SK-N-SH (cell line): ENCODE results near the gene ARHGAP42. TPM values are rescaled to one million over a fixed set of nuclear protein-coding genes. Genes with fewer than 3 reads are reported as not detected.
A peak's percentile ranks its signal among the peaks of the same experiment; 100 is the strongest.

ENCODE experiments used
- CTCF ChIA-PET: fragments of 300-600, 350-600 bp; formaldehyde crosslinking; extraction: SDS; loops from one replicate; lab custom pipeline; 2021; lab: Yijun Ruan, JAX
- POLR2A ChIA-PET: fragments of 350-600 bp; sonication (Branson Sonifier 250); formaldehyde crosslinking; extraction: SDS; loops from one replicate; lab custom pipeline; 2020; ENCODE audit warnings: antibody characterized with exemption, inconsistent platforms; lab: Yijun Ruan, JAX
- DNase-seq: peaks from one replicate; pipeline ENCODE4 v3.0.0; 2012
- H2AFZ ChIP-seq: fragments of 200-600 bp; sonication (generic); 2 replicates; pipeline ENCODE4 v1.8.1; 2016; ENCODE audit warnings: antibody characterized with exemption, mild to moderate bottlenecking, low read depth
- H3F3A ChIP-seq: fragments of 200-600 bp; sonication (generic); replicated peaks from 2 replicates; pipeline ENCODE3; 2016; ENCODE audit warnings: antibody characterized with exemption, mild to moderate bottlenecking; ENCODE audit not compliant: insufficient read depth
- H3K27ac ChIP-seq, 2 experiments: fragments of 200-500 bp in 1 of 2; fragments of 200-600 bp in 1 of 2; sonication (Bioruptor generic) in 1 of 2; sonication (generic), shearing (Covaris generic) in 1 of 2; 2 replicates each; pipeline versions ENCODE4 v1.5.1 to v1.6.1; 2014 to 2016; ENCODE audit warnings: low read depth in 2 of 2, inconsistent platforms in 1 of 2, low read length in 1 of 2, mild to moderate bottlenecking in 1 of 2, mixed read lengths in 1 of 2
- H3K27me3 ChIP-seq: fragments of 200-600 bp; sonication (generic), shearing (Covaris generic); 2 replicates; pipeline ENCODE4 v1.6.1; 2016; ENCODE audit warnings: mixed run types; ENCODE audit not compliant: insufficient read depth
- H3K36me3 ChIP-seq, 2 experiments: fragments of 200-500 bp in 1 of 2; fragments of 200-600 bp in 1 of 2; sonication (Bioruptor generic) in 1 of 2; sonication (generic) in 1 of 2; replicated peaks in 1 of 2; 2 replicates each; pipeline versions ENCODE3 to v1.5.1; 2014 to 2016; ENCODE audit warnings: low read length in 1 of 2, mild to moderate bottlenecking in 1 of 2; ENCODE audit not compliant: insufficient read depth in 2 of 2, control insufficient read depth in 1 of 2
- H3K4me1 ChIP-seq, 2 experiments: fragments of 200-500 bp in 1 of 2; fragments of 200-600 bp in 1 of 2; sonication (Bioruptor generic) in 1 of 2; sonication (generic), shearing (Covaris generic) in 1 of 2; 2 replicates each; pipeline versions ENCODE4 v1.5.1 to v1.6.1; 2014 to 2016; ENCODE audit warnings: low read depth in 1 of 2, low read length in 1 of 2, mixed run types in 1 of 2; ENCODE audit not compliant: insufficient read depth in 2 of 2, control insufficient read depth in 1 of 2
- H3K4me2 ChIP-seq: fragments of 200-600 bp; sonication (generic), shearing (Covaris generic); 2 replicates; pipeline ENCODE4 v1.6.1; 2017; ENCODE audit warnings: mixed run types
- H3K4me3 ChIP-seq, 2 experiments: fragments of 200-500 bp in 1 of 2; fragments of 200-600 bp in 1 of 2; sonication (Bioruptor generic) in 1 of 2; sonication (generic), shearing (Covaris generic) in 1 of 2; 2 replicates each; pipeline versions ENCODE4 v1.5.1 to v1.8.1; 2014 to 2016; ENCODE audit warnings: low read depth in 2 of 2, inconsistent platforms in 1 of 2, low read length in 1 of 2, mild to moderate bottlenecking in 1 of 2, mixed read lengths in 1 of 2, moderate library complexity in 1 of 2
- H3K79me2 ChIP-seq: fragments of 200-600 bp; sonication (generic); 2 replicates; pipeline ENCODE4 v1.8.1; 2017; ENCODE audit warnings: mild to moderate bottlenecking; ENCODE audit not compliant: insufficient read depth
- H3K9ac ChIP-seq: fragments of 200-600 bp; sonication (generic); 2 replicates; pipeline ENCODE4 v1.6.1; 2017; ENCODE audit warnings: mixed run types
- H3K9me2 ChIP-seq: fragments of 200-600 bp; sonication (generic); 2 replicates; pipeline ENCODE4 v1.6.1; 2017; ENCODE audit warnings: mixed run types
- H3K9me3 ChIP-seq: fragments of 200-600 bp; sonication (generic); 2 replicates; pipeline ENCODE4 v1.6.1; 2017; ENCODE audit warnings: mixed run types, mild to moderate bottlenecking, moderate library complexity
- H4K20me1 ChIP-seq: fragments of 200-600 bp; sonication (generic); 2 replicates; pipeline ENCODE4 v1.6.1; 2017; ENCODE audit warnings: mild to moderate bottlenecking, mixed run types; ENCODE audit not compliant: insufficient read depth
- CHD2 ChIP-seq: fragments of 150-350 bp; IDR thresholded peaks from 2 replicates; pipeline ENCODE4 v1.6.1; 2018; ENCODE audit warnings: low read length; ENCODE audit not compliant: partially characterized antibody
- ELF1 ChIP-seq: IDR thresholded peaks from 2 replicates; pipeline ENCODE4 v1.4.0; 2012
- EP300 ChIP-seq, 2 experiments: IDR thresholded peaks; 2 replicates each; pipeline versions ENCODE4 v1.4.0 to v1.6.1; 2012; ENCODE audit warnings: borderline replicate concordance in 1 of 2, low read depth in 1 of 2, low read length in 1 of 2
- FOSL2 ChIP-seq: IDR thresholded peaks from 2 replicates; pipeline ENCODE4 v1.4.0; 2012; ENCODE audit warnings: low read depth, mild to moderate bottlenecking, moderate library complexity, borderline replicate concordance
- FOXJ3 ChIP-seq: sonication (generic); formaldehyde crosslinking; IDR thresholded peaks from 2 replicates; pipeline ENCODE4 v1.5.1; 2020; ENCODE audit warnings: mild to moderate bottlenecking, missing genetic modification reagents
- JUND ChIP-seq: IDR thresholded peaks from 2 replicates; pipeline ENCODE4 v1.4.0; 2012
- POLR2AphosphoS5 ChIP-seq: IDR thresholded peaks from 2 replicates; pipeline ENCODE4 v1.6.1; 2012; ENCODE audit warnings: low read depth, low read length
- RFX5 ChIP-seq: IDR thresholded peaks from 2 replicates; pipeline ENCODE4 v1.6.1; 2012; ENCODE audit warnings: mild to moderate bottlenecking, improper control_type of control experiment, low read length
- RXRA ChIP-seq: IDR thresholded peaks from 2 replicates; pipeline ENCODE4 v1.4.0; 2012; ENCODE audit warnings: low read depth, mild to moderate bottlenecking, borderline replicate concordance
- SIN3A ChIP-seq: IDR thresholded peaks from 2 replicates; pipeline ENCODE4 v1.6.1; 2012; ENCODE audit warnings: low read depth, mild to moderate bottlenecking, low read length, moderate library complexity, borderline replicate concordance
- TCF12 ChIP-seq: IDR thresholded peaks from 2 replicates; pipeline ENCODE4 v1.4.0; 2012
- TEAD4 ChIP-seq: IDR thresholded peaks from 2 replicates; pipeline ENCODE4 v1.4.0; 2012; ENCODE audit warnings: mild to moderate bottlenecking, borderline replicate concordance; ENCODE audit not compliant: insufficient read depth
- WGBS: methylation state at CpG from one replicate; pipeline ENCODE4 v1.1.6; 2017; ENCODE audit warnings: low lambda C conversion rate; 5-methylcytosine and 5-hydroxymethylcytosine counted together
- polyA plus RNA-seq, 3 experiments: library from polyadenylated mRNA; depleted of rRNA; stranded (reverse); fragments of >200 nt; gene quantifications; 2 replicates each; pipeline ENCODE4 v1.2.3, GENCODE V29; 2012
- TF ChIP-seq, protein P1 (sequence below): IDR thresholded peaks from 2 replicates; pipeline ENCODE4; 2012
- TF ChIP-seq, protein P2 (sequence below): IDR thresholded peaks from 2 replicates; pipeline ENCODE4 v1.4.0; 2012; ENCODE audit warnings: low read depth
- TF ChIP-seq, protein P3 (sequence below): IDR thresholded peaks from 2 replicates; pipeline ENCODE4 v1.4.0; 2012; ENCODE audit warnings: low read depth, borderline replicate concordance
- TF ChIP-seq, protein P4 (sequence below): IDR thresholded peaks from 2 replicates; pipeline ENCODE4 v1.6.1; 2012; ENCODE audit warnings: mild to moderate bottlenecking, low read depth, low read length, moderate library complexity
- TF ChIP-seq, protein P5 (sequence below): IDR thresholded peaks from 2 replicates; pipeline ENCODE4 v1.4.0; 2012; ENCODE audit warnings: low read depth, borderline replicate concordance

The ARHGAP42 gene
- polyA plus RNA-seq, 1 of the 3 experiments (the other 2 are of a cell fraction): 0.02 TPM

DNA sequence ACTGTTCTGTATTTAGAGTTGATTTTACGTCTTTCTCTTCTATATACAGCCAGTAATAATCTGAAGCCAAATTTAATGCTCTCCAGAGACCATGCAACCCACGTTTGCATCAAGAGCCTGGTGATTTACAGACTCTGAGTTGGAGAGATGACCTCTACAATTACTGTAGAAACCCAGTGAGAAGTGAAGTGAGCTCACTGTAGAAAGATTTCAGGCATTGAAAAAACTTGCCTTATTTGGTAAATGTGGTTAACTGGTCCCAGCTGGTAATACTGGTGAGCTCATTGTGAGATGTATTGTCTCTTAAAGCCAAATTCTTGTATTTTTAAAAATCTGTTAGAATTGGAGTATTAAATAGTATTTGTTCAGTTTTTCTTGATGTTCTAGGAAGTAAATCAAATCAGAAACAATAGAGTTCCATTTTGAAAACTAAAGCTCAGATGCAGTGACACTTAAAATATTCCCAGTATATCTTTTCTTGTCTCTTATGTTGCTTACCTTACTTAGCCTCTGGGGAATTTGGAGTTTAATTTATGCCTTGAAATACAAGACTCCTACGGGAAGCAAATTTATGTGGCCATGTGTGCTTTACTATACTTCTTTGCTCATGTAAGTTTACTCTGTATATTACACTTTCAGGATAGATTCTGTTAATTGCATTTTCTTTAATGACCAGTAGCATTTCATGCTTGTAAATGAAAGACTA lies 189.9 kb downstream of the ARHGAP42 start:
- Histone ChIP-seq H4K20me1 (no peaks in the 10 kb centered on the region), H3K9ac (peak overlapping the region; percentile 22; the same call in 1 of the 2 replicates), H2AFZ (peak overlapping the region; percentile 76), H3K9me3 (no peaks in the 10 kb centered on the region), H3K4me1 (peaks cover 0 to 16% of the 10 kb centered on the region in 2 experiments; a peak in 1 of 4 replicates), H3K4me3 (no peak overlapping the region), H3K4me2 (peak overlapping the region; percentile 34; the same call in 1 of the 2 replicates), H3K36me3 (no peaks in the 10 kb centered on the region), H3K79me2 (no peaks in the 10 kb centered on the region), H3F3A (peaks cover 9% of the 10 kb centered on the region), H3K27me3 (no peaks in the 10 kb centered on the region), H3K27ac (peak overlapping the region in 1 of 2 experiments; percentile 78; a peak in 3 of 4 replicates), H3K9me2 (no peaks in the 10 kb centered on the region)
- ChIA-PET POLR2A (no interaction called here), CTCF (interaction anchor here (0.8 kb wide), 1 partner anchor 16 kb away, joined by 3 read pairs; no protein-coding TSS in a partner anchor)
- WGBS: 8% methylated on average over 3 of the region's 3 CpGs
- no peak for DNase-seq
- TF ChIP-seq RXRA (peak; percentile 47; the same call in 1 of the 2 replicates), TEAD4 (peak; percentile 76), CHD2 (no peak), SIN3A (no peak), POLR2AphosphoS5 (peak; percentile 41; the same call in 1 of the 2 replicates), ELF1 (no peak), FOSL2 (peak; percentile 74), TCF12 (peak; percentile 91), EP300 (IDR thresholded peaks at IDR 0.05; ENCODE audit: borderline replicate concordance in 1 of 2, low read depth in 1 of 2, low read length in 1 of 2) (peak in 1 of 2 experiments; percentile 82; a peak in 1 of 4 replicates), JUND (peak; percentile 84)
- TF ChIP-seq, protein P1, sequence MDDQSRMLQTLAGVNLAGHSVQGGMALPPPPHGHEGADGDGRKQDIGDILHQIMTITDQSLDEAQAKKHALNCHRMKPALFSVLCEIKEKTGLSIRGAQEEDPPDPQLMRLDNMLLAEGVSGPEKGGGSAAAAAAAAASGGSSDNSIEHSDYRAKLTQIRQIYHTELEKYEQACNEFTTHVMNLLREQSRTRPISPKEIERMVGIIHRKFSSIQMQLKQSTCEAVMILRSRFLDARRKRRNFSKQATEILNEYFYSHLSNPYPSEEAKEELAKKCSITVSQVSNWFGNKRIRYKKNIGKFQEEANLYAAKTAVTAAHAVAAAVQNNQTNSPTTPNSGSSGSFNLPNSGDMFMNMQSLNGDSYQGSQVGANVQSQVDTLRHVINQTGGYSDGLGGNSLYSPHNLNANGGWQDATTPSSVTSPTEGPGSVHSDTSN: peak; percentile 88
- TF ChIP-seq, protein P2, sequence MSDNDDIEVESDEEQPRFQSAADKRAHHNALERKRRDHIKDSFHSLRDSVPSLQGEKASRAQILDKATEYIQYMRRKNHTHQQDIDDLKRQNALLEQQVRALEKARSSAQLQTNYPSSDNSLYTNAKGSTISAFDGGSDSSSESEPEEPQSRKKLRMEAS: peak; percentile 15; the same call in 1 of the 2 replicates

DNA sequence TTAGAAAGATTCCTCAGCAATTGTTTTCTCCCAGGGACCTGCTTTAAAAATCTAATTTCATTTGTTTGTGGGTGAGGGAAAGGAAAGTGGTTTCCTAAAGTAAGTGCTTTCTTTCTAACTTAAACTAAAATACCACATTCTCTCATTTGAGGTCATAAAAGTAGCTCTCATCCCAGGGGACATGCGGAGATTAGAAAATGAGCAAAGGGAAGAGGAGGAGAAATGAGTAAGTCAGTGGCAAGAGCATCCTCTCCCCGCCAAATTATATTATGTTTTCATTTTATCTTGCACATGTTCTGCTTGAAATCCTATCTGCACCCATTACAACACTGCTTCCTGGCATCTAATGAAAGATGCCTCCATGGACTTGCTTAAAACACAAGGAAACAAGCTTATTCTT lies 191.4 kb downstream of the ARHGAP42 start:
- no peak overlapping the region for H3K4me2 ChIP-seq
- no peaks in the 10 kb centered on the region for H3K36me3 ChIP-seq
- peaks cover 9% of the 10 kb centered on the region for H3F3A ChIP-seq
- H3K4me1 ChIP-seq: peaks cover 0 to 16% of the 10 kb centered on the region in 2 experiments; a peak in 1 of 4 replicates
- no peaks in the 10 kb centered on the region for H3K9me2 ChIP-seq
- H3K9me3 ChIP-seq: no peaks in the 10 kb centered on the region
- no peaks in the 10 kb centered on the region; the same call in 1 of the 2 replicates for H3K27me3 ChIP-seq
- no peak overlapping the region for H3K4me3 ChIP-seq
- ChIA-PET POLR2A (no interaction called here), CTCF (no interaction called here)
- no peak for DNase-seq
- no peak overlapping the region for H3K27ac ChIP-seq
- H3K9ac ChIP-seq: no peak overlapping the region
- no peaks in the 10 kb centered on the region for H3K79me2 ChIP-seq
- WGBS: 34% methylated on average over 2 of the region's 2 CpGs
- H2AFZ ChIP-seq: no peak overlapping the region
- H4K20me1 ChIP-seq: no peaks in the 10 kb centered on the region
- no peak for TF ChIP-seq FOXJ3
- no peak for TF ChIP-seq SIN3A
- TF ChIP-seq, protein P3, sequence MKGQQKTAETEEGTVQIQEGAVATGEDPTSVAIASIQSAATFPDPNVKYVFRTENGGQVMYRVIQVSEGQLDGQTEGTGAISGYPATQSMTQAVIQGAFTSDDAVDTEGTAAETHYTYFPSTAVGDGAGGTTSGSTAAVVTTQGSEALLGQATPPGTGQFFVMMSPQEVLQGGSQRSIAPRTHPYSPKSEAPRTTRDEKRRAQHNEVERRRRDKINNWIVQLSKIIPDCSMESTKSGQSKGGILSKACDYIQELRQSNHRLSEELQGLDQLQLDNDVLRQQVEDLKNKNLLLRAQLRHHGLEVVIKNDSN: no peak
- TF ChIP-seq CHD2: no peak
- TF ChIP-seq, protein P4, sequence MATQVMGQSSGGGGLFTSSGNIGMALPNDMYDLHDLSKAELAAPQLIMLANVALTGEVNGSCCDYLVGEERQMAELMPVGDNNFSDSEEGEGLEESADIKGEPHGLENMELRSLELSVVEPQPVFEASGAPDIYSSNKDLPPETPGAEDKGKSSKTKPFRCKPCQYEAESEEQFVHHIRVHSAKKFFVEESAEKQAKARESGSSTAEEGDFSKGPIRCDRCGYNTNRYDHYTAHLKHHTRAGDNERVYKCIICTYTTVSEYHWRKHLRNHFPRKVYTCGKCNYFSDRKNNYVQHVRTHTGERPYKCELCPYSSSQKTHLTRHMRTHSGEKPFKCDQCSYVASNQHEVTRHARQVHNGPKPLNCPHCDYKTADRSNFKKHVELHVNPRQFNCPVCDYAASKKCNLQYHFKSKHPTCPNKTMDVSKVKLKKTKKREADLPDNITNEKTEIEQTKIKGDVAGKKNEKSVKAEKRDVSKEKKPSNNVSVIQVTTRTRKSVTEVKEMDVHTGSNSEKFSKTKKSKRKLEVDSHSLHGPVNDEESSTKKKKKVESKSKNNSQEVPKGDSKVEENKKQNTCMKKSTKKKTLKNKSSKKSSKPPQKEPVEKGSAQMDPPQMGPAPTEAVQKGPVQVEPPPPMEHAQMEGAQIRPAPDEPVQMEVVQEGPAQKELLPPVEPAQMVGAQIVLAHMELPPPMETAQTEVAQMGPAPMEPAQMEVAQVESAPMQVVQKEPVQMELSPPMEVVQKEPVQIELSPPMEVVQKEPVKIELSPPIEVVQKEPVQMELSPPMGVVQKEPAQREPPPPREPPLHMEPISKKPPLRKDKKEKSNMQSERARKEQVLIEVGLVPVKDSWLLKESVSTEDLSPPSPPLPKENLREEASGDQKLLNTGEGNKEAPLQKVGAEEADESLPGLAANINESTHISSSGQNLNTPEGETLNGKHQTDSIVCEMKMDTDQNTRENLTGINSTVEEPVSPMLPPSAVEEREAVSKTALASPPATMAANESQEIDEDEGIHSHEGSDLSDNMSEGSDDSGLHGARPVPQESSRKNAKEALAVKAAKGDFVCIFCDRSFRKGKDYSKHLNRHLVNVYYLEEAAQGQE: no peak
- TF ChIP-seq, protein P5, sequence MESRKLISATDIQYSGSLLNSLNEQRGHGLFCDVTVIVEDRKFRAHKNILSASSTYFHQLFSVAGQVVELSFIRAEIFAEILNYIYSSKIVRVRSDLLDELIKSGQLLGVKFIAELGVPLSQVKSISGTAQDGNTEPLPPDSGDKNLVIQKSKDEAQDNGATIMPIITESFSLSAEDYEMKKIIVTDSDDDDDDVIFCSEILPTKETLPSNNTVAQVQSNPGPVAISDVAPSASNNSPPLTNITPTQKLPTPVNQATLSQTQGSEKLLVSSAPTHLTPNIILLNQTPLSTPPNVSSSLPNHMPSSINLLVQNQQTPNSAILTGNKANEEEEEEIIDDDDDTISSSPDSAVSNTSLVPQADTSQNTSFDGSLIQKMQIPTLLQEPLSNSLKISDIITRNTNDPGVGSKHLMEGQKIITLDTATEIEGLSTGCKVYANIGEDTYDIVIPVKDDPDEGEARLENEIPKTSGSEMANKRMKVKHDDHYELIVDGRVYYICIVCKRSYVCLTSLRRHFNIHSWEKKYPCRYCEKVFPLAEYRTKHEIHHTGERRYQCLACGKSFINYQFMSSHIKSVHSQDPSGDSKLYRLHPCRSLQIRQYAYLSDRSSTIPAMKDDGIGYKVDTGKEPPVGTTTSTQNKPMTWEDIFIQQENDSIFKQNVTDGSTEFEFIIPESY: no peak
- TF ChIP-seq, protein P1: no peak
- no peak for TF ChIP-seq RFX5
